NCI-H510A treated with DMSO at 0.1 percent for 48 hours (cell line): ENCODE results near the gene OTULIN.
A peak's percentile ranks its signal among the peaks of the same experiment; 100 is the strongest.

Experiments used
- DNase-seq: peaks from one replicate; lab custom pipeline; 2025; lab: John Stamatoyannopoulos, UW

OTULIN gene

DNA sequence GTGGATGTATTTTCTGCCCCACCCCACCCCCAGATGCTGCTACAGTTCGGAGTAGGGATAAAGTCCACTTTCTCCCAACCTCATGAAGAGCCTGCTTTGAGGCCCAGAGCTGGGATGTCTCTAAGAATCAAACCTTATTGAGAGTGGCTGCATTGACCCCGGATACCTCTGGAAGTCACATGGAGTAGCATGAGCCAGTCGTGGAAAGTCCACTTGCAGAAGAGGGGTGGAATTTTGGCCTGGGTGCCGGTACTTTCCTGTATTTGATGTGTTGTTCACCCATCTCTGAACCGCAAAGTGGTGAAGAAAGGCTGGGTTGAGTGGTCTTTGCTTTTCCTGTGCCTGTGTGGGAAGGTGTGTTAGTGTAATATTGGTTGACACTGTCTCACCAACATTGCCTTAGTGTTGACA lies 3.7 kb downstream of the OTULIN start:
- no peak for DNase-seq

DNA sequence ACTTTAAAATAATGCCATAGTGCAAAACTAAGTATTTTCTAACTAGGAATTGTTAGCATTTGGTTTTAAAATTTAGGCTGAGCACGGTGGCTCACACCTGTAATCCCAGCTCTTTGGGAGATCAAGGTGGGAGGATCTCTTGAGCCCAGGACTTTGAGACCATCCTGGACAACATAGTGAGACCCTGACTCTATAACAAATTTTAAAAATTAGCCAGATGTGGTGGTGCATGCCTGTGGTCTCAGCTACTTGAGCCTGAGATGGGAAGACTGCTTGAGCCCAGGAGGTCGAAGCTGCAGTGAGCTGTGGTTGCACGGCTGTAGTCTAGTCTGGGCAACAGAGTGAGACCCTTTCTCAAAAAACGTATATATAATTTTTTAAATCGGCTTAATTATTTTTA lies 4.9 kb downstream of the OTULIN start:
- no peak for DNase-seq

DNA sequence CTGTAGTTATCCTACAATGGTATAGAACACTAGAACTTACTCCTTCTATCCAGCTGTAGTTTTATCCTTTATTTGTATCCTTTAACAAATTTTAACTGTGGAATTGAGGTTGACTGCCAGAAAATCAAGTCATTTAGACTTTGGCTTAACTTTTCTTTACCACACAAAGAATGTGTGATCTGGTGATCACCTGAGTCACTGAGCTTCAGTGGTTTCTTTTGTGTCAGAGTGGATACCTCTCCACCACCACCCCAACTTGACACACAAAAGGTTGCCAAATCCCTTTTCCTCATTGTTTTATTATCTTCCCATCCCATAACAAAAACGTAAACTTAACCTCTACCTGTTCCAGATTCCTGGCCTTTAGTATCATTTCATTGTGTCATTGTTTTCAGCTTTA lies 5.5 kb downstream of the OTULIN start:
- no peak for DNase-seq

DNA sequence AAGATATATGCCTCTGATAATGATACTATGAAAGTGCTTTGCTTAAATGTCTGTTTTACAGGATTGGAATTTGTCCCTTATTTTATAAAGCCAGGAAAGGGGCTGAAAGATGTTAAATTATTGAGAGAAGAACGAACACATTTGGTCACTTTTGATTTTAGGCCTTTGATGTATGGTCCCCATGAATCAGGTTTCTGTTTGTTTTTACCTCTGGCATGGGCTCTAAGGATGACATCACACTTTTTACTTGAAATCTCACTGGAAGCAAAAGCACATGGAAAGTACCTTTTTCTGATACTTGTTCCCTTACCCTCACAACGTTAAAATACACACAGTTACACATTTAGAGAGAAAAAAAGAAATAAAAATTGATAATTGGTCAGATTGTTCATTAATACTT lies 6.9 kb downstream of the OTULIN start:
- DNase-seq: no peak

DNA sequence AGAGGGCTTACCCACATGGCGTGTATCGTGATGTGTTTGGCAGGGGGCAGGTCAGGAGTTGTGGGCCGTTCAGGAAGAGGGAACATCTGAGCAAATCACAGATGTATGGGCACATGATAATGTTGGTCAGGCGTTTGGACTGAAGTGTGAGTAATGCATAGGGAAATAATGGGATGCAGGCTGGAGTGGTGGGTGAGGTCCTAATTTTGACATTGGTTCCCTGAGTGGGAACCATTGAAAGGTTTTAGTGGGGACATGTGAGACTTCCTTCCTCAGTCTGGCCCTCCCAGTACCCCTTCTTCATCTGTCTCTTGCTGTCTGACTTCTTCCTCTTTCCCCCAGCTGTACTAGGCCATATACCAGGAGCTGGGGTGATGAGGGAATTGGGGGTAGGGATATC lies 7.6 kb downstream of the OTULIN start:
- no peak for DNase-seq

DNA sequence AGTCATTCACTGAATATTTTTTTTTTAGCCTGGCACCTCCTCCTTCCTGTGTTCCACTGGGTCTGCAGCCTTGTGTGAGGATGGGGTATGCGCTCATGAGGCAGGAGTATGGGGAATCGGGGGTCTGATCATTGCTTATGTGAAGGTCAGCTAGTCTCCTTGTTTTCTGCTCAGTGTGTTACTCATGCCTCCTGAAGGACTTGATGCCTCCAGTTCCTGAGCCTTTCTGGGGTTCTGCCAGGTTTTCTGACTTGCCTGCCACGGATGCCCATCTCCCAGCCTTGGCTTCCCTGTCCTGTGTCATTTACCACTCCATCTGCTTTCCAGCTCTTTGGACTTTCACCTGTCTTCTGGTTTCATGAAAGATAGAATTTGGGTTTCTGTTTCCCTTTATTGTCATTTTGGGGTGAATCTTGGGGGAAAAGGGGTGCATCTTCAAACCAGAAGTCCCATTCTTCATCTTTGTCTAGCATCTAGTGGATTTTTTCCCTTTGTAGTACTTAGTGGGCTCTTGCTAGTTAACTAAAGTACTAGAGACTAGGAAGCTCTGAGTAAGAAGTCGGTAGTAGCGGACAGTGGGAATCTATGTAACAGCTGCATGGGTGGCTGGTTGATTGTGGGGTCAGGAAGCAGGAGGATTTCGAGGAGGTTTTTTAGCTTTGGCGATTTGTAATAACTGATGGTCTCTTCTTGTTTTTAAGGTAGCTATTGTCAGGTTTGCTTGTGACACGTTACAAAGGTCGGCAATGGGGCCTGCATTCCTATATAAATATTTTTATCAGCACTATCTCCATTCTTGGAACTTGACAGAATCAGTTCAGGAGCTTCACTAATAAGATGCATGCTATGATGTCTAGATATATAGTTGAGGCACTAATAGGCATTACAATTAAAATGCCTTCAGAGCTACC lies 8.2 kb downstream of the OTULIN start:
- DNase-seq: no peak

DNA sequence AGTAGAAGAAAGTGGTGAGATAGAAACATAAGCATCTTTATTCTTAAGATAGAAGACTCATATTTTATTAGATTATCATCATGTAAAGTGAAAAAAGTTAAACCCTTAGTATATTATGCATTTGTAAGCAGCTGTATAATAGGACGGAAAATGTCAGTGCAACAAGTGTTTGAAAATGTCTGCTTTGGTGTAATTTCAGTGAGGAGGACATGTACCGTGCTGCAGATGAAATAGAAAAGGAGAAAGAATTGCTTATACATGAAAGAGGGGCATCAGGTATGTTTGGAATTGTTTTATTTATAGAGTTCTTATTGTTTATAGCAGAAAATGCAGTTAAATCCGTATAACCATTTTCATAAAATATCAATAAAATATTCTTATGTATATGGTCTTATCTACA lies 8.9 kb downstream of the OTULIN start:
- no peak for DNase-seq

DNA sequence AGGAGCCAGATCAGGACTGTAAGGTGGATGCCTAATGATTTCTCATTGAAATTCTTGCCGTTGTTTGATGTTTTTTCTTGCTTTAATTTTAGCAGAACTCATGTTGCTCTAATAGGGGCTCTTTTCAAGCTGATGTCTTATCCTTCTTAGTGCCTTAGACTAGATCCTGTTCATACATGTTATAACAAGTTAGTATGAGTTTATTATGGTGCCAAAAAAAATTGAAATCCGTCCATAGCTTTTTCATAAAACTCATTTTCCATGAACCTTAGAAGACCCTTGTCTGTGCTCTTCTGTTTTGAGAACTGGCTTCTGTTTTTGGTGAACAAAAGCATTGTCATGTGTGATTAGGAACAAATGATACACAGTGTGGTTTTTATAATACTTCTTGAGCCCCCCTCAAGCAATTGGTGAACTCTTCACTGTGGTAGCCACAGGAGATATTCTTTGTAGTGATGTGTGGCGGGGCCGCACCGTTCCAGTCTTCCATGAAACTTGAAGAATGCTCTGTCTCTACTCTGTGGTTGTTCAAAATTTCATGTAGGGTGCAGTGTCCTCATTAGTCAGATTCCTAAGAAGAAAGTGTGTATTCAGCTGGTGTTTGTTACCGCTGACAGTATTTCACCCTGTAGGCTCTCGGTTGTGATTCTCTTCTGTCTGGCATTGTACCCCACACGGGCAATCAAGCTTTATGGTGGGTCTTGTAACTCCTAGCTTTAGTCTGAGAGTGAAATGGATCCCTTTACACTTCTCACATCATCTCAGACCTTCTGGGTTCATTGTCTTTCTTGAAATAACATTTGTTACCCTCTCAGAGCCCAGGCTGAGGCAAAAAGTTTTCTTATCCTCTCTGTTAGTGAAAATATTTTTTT lies 10.7 kb downstream of the OTULIN start:
- DNase-seq: no peak

DNA sequence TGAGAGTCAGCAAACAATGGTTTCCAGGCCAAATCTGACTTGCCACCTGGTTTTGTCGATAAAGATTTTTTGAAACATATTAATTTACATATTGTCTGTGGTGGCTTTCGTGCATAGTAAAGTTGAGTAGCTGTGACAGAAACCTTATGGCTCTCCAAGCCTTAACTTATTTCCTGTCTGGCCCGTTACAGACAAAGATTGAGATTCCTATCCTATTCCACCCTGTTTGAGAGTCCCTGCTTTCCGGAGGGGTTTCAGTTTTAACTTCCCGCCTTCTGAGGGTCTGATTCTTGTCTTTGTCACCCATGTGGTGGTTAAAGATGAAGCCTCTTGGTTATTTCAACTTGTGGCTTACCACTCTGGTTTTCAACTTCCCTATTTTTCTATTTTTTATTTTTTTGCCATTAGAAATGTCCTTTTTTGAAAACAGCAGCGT lies 11.4 kb downstream of the OTULIN start:
- no peak for DNase-seq

DNA sequence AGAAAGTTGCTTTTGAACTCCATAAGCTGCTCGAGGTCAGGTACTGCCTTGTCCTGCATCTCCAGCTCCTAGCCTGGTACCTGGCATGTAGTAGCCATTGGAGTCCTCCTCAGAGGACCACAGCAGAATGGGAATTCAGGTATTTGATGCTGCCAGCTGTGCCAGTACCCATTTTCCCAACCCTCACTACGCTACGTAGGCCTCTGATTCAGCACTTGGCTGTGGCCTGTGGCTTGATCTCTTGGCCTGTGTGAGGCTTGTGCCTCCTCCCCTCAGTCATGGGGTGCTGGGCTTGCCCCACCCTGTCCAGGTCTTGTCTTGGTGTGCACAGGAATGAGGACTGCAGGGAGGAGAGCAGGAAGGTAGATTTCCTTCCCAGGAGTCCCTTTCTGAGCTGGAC lies 11.8 kb downstream of the OTULIN start:
- DNase-seq: no peak

DNA sequence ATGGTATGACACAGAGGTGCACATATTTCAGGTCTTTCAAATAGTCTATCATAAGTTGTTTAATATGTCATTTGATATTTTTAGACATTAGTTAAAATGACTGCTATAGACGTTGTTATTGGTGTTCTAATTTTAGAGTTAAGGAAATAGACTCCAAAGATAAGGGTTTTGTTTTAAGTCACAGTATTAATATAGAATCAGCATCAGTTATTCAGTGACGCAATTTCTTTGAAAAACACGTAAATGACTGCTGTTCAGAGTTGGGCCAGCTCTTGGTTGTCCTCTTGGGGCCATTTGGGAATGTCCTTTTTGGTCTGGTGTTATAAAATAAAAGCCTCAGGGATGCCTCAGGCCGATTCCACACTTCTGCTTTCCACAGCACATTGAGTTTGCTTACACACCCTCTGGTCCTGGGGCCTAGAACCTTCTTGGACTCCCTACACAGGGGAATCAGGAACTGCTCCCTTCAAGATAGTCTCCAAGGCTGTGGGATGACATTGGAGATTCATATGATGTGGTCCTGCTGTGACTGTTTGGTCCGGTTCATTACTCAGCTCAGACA lies 14.3 kb downstream of the OTULIN start:
- DNase-seq: no peak

DNA sequence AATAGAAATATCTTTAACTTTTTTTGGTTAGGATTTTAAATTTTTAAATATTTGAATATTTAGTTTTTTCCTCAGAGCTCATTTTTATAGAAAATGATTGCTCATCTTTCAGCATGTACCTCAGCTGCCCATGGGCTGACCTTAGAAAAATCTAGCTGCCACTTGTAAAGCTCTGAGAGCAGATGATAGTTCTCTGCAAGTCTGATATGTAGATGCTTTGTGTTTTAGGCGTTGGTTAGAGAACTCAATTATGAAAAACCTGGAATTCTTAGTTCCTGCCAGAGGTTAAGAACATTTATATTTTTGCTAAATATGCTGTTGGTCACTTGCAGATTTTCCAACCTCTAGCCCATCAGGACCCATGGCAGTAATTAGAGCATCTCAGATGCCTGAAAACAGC lies 15.1 kb downstream of the OTULIN start:
- no peak for DNase-seq

DNA sequence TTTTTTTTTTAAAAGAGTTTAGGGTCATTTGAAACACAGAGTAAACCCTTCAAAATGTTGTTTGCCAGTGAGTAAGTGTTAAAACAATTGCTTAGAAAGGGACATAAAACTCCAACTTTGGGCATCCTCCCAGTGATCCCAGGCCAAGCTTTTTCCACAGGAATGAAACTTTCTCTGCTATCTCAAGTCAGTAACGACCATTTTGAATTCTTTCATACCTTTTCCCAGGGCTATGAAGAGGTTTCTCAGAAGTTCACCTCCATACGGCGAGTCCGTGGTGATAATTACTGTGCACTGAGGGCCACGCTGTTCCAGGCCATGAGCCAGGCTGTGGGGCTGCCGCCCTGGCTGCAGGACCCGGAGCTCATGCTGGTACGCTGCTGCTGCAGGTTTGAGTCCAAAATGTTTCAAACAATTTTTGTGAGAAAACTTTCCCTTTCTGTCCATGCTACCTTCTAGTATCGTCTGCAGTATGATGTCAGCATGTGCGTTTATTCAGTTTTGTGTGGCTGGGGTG lies 16.8 kb downstream of the OTULIN start:
- no peak for DNase-seq

DNA sequence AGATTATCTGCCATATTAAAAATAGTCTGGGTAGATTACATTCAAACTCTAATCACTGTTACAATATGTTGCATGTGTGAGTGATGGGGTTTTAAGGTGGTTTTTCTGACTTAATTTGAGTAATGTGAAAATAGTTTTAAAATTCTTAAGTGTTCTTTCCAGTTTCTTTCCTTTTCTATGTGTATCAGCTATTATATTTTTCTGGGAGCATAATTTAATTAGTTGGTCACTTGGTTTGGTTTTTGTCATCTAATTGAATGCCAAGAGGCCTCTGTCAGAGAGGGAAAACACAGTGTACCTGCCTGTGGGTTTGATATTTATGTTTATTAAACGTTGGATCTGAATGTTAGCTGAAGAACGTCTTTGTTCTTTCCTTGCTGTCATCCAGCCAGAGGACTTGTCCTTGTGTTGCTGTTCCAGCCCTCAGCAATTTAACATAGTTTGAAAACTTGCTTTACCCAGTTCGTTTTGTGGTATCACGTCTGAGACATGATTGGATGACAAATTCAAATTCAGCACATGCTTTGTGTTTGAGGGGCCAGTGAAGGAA lies 19.5 kb downstream of the OTULIN start:
- DNase-seq: no peak

DNA sequence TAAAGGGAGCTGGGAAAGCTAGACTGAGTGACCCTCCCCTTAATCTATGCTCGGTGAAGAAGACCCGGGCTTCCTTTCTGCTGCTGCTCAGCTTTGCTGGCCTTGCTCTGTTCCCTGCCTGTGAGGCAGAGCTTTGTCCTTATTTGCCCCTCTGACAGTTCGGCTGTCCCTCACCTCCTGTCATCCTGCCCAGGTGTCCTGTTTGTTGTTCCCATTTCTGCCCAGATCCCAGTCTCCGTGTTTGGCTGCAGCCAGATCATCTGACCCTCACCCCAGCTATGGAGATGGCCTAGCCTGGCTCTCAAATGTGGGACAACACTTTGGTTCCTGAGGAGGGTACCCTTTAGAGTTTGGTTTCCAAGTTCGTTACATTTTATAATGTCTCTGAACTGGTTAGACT lies 20.2 kb downstream of the OTULIN start:
- no peak for DNase-seq

DNA sequence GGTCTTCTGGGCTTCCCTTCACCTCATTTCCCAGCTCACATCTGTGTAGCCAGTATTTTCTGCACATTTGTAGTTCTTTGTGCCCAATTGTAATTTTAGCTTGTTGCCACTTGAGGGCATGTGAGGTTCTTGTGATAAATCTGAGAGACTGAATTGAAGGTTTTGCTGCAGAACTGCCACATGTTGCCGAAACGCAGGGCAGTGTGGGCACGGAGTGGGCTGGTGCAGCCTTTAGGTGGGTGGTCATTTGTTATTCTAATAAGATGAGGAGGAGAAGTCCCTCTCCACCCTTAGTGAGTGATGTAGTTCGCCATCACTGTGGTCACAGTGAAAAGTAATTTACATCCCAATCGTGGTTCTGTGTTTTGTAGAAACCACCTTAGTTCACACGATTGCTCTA lies 21.2 kb downstream of the OTULIN start:
- DNase-seq: peak; percentile 80

DNA sequence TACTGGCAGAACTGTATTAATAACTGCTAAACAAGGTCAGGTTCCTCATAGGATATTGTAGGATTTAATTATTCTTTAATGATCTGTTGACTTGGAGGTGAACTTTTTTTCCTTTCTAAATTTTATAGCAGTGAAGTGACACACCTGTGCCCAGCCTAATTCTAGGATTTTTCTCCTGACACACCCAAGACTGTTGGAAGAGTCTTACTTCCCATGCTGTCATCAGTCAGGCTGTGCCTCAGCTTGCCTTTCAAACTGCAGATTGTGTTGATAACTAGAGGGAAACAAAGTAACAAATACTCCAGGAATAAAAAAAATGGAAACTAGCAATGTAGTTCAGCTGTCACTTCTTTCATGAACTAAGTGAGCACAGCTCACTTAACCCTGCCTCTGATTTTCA lies 22.0 kb downstream of the OTULIN start:
- no peak for DNase-seq

DNA sequence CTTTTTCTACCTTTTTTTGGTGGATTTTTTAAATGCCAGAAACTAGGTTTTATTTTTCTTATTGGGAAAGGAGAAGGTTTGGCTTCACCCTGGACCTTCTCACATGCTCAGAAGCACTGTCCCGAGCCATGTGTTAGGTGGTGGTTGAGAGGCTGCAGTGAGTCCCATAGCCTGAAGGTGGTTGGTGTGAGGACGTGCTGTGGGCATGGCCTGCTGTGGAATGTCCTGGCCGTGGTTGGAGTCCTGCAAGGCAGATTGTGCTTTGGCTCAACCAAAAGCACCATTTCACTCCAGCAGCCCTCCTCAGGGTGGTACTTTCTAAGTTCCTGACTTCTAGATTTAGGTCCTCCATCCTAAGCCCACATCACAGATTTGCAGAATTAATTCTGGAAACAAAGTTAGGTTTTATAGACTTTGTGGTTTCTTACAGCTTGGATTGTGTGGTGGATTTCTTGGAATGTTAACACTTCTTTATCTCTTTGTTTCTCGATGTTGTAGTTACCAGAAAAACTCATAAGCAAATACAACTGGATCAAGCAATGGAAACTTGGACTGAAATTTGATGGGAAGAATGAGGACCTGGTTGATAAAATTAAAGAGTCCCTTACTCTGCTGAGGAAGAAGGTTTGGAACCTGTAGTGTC lies 22.6 kb downstream of the OTULIN start:
- no peak for DNase-seq

DNA sequence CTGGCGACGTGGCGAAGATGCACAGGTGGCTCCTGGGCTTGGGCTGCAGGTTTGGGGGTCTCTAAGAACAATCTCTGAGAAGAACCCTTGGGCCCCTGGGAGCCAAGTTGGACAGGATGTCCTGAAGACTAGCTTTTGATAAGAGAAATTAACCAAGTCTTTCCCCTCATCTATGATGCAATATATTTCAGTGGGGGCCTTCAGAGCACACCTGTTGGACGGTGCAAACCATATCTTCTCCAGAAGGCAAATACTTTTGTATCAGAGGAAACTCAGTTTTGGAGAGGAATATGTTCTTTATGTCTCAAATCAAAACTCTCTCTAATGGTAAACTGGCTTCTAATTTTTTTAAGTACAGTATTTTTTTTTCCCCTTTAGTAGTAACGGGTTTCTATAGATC lies 28.6 kb downstream of the OTULIN start:
- no peak for DNase-seq

DNA sequence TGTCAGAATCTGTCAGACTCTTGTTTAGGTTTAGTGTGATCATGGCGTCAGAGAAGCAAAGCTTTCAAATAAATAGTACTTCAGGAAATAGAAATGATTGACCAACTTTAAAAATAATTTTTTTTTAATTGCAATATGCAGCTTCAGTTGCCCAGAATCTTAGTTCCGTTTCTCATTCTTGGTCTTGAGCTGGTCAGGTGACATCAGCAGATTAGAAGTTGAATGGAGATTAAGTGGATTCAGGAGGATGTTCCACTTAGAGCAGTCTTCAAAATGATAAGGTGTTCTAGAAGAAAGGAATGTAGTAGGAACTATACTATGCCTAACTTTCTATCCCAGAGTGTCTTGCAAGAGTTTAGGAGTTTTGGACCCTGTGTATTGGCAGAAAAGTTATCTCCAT lies 30.6 kb downstream of the OTULIN start:
- DNase-seq: no peak

DNA sequence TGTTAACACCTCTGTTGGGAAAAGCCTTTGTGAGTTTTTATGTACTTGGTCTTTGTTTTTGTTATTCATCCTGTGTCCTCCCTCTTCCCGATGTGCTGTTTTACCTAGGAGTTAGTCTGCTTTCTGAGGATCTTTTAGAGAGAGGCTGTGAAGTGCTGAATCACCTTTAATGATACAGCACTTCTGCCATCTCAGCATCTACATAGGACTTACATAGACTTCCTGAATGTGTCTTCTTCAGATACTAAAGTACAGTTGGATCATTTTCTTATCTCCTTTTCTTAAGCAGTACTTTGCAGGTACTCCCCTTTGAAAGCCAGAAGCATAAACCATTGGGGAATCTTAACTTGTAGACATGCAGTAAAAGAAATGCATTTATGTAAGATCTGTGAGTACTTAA lies 31.5 kb downstream of the OTULIN start:
- DNase-seq: no peak

DNA sequence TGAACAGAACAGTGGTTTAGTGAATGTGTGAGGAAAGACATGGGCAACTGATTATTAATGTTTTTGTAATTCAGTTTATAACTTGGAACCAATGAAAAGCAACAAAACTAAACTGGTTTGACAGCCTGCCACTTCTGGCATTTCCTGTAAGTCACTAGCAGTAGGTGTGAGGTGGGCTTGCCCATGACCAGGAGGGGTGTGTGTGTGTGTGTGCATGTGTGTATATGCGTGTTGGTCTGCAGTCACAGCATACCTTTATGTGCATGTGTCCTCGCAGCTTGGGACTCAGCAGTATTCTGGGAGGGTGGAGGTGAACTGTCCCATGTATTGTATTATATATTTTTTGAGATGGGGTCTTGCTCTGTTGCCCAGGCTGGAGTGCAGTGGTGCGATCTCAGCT lies 32.3 kb downstream of the OTULIN start:
- DNase-seq: no peak
